ENCODE results near the gene RTP5.

Gene RTP5

GRCh38 chr2:241844066-241844728 lies 25.3 kb upstream of the RTP5 start:
- no peak for DNase-seq

DNA sequence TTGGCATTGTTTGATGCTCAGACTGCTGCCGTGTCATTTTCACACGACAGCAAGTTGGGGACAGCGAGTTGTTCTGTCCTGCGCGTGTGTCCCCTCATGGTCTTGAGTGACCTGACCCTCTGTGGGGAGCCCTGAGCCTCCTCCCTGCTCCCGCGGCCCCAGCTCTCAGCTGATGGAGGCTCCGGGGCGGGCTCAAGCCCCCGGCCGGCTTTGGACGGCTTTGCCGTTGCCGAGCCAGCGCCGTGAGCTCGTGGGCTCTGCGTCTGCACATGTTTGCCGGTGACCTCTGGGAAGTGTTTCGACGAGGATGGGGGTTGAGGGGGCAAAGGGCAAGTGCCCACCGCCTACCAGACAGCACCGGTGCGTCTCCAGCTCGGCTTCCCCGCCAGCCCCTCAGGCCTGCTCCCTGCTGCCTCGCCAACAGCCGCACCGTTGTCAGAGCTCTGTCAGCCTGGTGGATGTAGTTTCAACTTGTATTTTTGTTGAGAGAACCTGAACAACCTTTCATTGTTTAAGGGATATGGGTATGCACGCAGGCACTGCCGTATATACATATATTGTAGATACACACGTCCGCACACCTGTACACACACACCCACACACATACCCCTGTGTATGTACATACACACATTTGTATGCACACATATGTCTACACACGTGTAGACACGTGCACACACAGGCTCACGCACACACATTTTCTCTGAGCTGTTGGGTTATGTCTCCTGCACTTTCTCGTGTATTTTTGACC lies 24.5 kb upstream of the RTP5 start:
- no peak for DNase-seq

DNA sequence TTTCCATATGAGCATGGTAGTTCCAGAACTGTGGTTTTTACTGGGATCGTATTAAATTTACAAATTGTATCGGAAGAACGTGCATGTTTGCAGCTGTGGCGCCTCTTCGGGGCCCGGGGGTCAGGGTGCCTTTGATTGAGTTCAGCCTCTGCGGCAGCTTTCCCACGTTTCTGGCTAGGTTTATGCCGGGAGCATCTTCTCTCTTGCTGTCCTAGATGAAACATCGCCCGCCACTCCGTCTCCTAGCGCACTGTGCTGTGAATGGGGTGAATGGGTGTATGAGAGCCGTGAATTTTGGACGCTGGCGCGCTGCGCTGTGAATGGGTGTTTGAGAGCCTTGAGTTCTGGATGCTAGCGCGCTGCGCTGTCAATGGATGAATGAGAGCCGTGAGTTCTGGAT lies 23.1 kb upstream of the RTP5 start:
- no peak for DNase-seq

GRCh38 chr2:241848761-241849615 lies 20.5 kb upstream of the RTP5 start:
- DNase-seq: no peak

GRCh38 chr2:241849616-241850543 lies 19.6 kb upstream of the RTP5 start:
- no peak for DNase-seq

- no peak for DNase-seq
Measured at GRCh38 chr2:241850544-241851324, 18.8 kb upstream of the RTP5 start.

DNA sequence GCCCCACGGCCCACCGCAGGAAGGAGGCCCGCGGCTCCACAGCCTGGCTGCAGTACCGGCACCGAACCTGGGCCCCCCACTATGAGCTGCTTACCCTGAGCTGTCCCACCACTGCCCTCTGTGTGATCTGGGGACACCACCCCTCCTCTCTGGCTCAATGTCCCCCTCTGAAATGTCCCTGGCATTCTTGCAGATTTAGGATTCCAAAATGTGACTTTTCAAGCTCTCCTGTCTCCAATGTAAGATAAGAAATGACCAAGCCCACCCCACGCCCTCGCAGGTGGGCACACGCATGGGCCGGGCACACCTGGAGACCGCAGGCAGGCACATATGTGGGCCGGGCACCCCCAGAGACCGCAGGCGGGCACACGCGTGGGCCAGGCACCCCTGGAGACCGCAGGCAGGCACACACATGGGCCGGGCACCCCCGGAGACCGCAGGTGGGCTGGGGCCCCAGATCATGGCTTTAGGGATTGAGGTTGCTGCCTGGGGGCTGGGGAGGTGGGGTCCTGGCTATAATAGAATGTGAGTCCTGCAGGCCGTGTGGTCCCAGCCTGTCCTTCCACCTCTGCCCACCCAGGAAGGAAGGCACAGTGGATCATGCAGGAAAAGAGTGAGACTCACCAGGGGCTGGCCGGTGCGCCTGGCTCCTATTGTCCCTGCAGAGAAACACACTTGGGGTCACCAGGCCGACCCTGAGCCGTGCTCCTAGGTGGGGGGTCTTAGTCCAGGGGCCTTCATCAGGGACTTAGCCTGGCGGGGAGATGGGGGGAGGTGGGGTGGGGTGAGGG lies 18.0 kb upstream of the RTP5 start:
- no peak for DNase-seq

- no peak for DNase-seq
Measured at GRCh38 chr2:241852116-241852980, 17.2 kb upstream of the RTP5 start.

DNA sequence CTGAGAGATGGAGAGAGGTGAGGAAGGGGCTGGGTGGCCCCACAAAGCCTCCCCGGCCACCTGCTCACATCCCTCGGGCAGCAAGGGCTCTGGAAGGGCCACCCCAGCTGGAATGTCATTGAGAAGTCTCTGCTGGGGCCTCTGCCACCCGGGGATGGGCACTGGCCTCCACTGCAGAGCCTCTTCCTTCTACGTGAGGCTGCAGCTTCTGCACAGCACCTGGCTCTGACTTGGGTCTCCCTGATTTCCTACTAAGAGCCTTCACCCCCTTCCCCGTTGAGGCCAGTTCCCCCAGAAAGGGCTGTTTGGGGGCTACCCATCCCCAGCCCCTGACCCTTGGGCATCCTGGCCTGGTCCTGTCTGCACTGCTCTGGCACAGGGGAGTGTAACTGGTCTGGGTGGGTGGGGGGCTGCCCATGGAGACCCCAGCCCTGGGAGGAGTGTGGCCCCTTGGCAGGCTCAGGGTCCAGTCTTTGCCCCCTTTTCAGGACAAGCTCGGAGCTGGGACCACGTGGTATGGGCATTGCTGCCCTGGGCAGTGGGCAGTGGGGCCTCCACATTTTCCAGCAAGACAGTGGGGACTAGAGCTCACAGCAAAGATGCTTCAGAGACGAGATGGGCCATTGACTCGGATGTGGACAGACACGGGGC lies 16.4 kb upstream of the RTP5 start:
- DNase-seq: no peak

DNA sequence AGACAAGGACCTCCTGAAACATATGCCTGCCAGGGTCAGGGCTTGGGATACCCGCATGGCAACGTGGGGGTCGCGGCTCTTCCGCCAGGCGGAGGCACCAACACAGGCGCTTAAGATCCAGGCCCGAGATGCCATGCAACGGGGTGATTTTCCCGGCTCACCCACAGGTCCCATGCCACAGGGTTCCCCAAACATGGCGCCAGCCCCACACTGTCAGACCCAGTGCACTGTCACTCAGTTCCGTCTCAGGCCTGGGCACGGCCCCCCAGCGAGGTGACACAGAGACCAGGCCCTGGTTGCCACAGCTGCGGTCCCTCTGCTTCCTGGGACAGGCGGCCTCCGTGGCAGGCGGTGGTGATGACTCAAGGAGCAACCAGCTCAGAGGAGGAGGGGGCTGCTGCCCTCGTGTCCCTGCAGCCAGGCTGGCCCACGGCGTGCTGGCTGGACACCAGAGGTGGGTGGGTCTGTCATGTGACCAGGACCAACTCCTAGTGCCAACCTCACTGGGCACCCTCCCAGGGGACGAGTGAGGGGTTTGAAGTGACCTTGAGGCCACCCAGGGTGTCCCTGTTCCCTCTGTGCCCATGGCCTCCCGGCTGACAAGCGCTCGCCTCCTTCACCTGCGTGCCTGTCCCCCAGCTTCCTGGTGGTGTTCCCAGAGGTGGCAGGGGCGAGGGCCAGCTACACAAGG lies 15.7 kb upstream of the RTP5 start:
- no peak for DNase-seq

GRCh38 chr2:241854342-241855244 lies 14.9 kb upstream of the RTP5 start:
- no peak for DNase-seq

GRCh38 chr2:241855245-241855887 lies 14.2 kb upstream of the RTP5 start:
- DNase-seq: no peak

GRCh38 chr2:241855888-241856422 lies 13.6 kb upstream of the RTP5 start:
- DNase-seq: no peak

DNA sequence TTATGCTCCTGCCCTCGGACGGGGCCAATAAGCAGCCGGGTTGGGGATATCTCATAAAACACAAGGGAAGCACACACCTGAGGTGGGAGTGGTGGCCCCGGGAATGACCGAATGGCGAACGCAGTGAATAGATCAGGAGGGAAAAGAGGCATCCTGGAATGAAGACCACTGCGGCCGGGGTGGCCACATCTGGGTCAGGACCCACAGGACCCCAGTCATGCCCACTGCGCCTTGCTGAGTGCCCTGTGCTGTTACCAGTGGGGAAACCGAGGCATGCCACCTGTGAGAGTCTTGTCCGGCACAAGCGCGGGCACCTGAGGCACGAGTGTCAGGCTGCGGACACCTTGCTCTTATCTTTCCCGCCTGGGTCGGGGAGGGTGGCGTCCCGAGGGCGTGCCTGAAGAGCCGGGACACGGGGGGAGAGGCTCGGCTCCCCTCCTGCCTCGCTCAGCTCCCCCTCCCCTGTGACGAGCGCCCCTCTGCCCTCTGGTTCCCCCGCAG lies 12.4 kb upstream of the RTP5 start:
- DNase-seq: no peak

GRCh38 chr2:241857572-241858121 lies 11.9 kb upstream of the RTP5 start:
- DNase-seq: no peak

Data from NCI-H1436 treated with DMSO at 0.1 percent for 48 hours (cell line).